GM19351 (cell line): ENCODE results near the gene NANS.
"Not testable (repeated sequence)": the region's sequence is repeated elsewhere in the genome, so short reads cannot be mapped to it uniquely, and the experiment has no call there.

Source experiments
- ATAC-seq: cut with Tn5 transposase; IDR thresholded peaks from one replicate; pipeline ENCODE4 v1.9.1; 2021; ENCODE audit warnings: mild to moderate bottlenecking, moderate library complexity; ENCODE audit not compliant: unreplicated experiment

Gene NANS

GRCh38 chr9:98074115-98074990, 17.8 kb downstream of the NANS start:
- no peak for ATAC-seq

GRCh38 chr9:98075332-98075805, 18.8 kb downstream of the NANS start:
- ATAC-seq: no peak

GRCh38 chr9:98076514-98076890, 20.0 kb downstream of the NANS start:
- ATAC-seq: not testable (repeated sequence)

- ATAC-seq: no peak
Measured at GRCh38 chr9:98078895-98079294, 22.4 kb downstream of the NANS start.

GRCh38 chr9:98080326-98080725, 23.8 kb downstream of the NANS start:
- ATAC-seq: no peak

GRCh38 chr9:98080780-98081179, 24.2 kb downstream of the NANS start:
- ATAC-seq: no peak

- no peak for ATAC-seq
Measured at GRCh38 chr9:98081477-98082219, 25.1 kb downstream of the NANS start.

- ATAC-seq: no peak
Measured at GRCh38 chr9:98083061-98083501, 26.5 kb downstream of the NANS start.

GRCh38 chr9:98083566-98084183, 27.1 kb downstream of the NANS start:
- no peak for ATAC-seq

GRCh38 chr9:98084396-98084795, 27.9 kb downstream of the NANS start:
- ATAC-seq: no peak

- no peak for ATAC-seq
Measured at GRCh38 chr9:98085058-98085457, 28.5 kb downstream of the NANS start.

- no peak for ATAC-seq
Measured at GRCh38 chr9:98085944-98086343, 29.4 kb downstream of the NANS start.

- no peak for ATAC-seq
Measured at GRCh38 chr9:98086461-98086860, 29.9 kb downstream of the NANS start.

- ATAC-seq: no peak
Measured at GRCh38 chr9:98087420-98088354, 31.2 kb downstream of the NANS start.

GRCh38 chr9:98090674-98091073, 34.1 kb downstream of the NANS start:
- not testable (repeated sequence) for ATAC-seq

GRCh38 chr9:98091735-98092612, 35.4 kb downstream of the NANS start:
- no peak for ATAC-seq

GRCh38 chr9:98092613-98092931, 36.0 kb downstream of the NANS start:
- no peak for ATAC-seq

GRCh38 chr9:98094316-98094715, 37.8 kb downstream of the NANS start:
- ATAC-seq: no peak

- ATAC-seq: no peak
Measured at GRCh38 chr9:98094851-98095250, 38.3 kb downstream of the NANS start.

GRCh38 chr9:98095401-98095800, 38.9 kb downstream of the NANS start:
- no peak for ATAC-seq
